Panc1 (cell line): ENCODE results near the gene SERPINE3.

Source experiments
- CTCF ChIP-seq: fragments of 450-650 bp; IDR thresholded peaks from 2 replicates; pipeline ENCODE4 v1.5.1; 2017; ENCODE audit warnings: mild to moderate bottlenecking
- REST ChIP-seq, 2 experiments: IDR thresholded peaks; 2 replicates each; pipeline ENCODE4 v1.6.1; 2011 to 2012; ENCODE audit warnings: low read depth in 2 of 2, control low read depth in 1 of 2, low read length in 1 of 2, mild to moderate bottlenecking in 1 of 2, moderate library complexity in 1 of 2; ENCODE audit not compliant: insufficient read depth in 1 of 2
- SIN3A ChIP-seq: IDR thresholded peaks from 2 replicates; pipeline ENCODE4 v1.6.1; 2012; ENCODE audit warnings: low read depth, mild to moderate bottlenecking, low read length, moderate library complexity, borderline replicate concordance; ENCODE audit not compliant: insufficient read depth
- TCF7L2 ChIP-seq: IDR thresholded peaks from 2 replicates; pipeline ENCODE4 v1.6.1; 2011; ENCODE audit warnings: mild to moderate bottlenecking, low read depth, low read length, inconsistent platforms

- TF ChIP-seq CTCF (no peak), SIN3A (no peak), REST (IDR thresholded peaks at IDR 0.05; ENCODE audit: insufficient read depth in 1 of 2, low read depth in 2 of 2, low read length in 1 of 2) (no peak), TCF7L2 (no peak)
Observed at GRCh38 chr13:51317262-51317661, 22.2 kb upstream of the SERPINE3 start.
